Ascending aorta (tissue), 2 donors: ENCODE measurements around the gene PPL. TPM values are rescaled to one million over a fixed set of nuclear protein-coding genes. Genes with fewer than 3 reads are reported as not detected.

Experiments used
- DNase-seq, 2 donors: peaks; one replicate each; pipeline ENCODE4 v3.0.0-alpha.2; 2019; ENCODE audit warnings: low spot score in 2 of 2
- H3K27ac ChIP-seq, 2 donors: fragments of 200-600 bp; sonication (generic); one replicate each; pipeline ENCODE4 v1.5.1; 2016 to 2017; ENCODE audit warnings: mild to moderate bottlenecking in 1 of 2
- H3K27me3 ChIP-seq: fragments of 200-600 bp; sonication (generic); one replicate; pipeline ENCODE4 v1.5.1; 2017
- H3K36me3 ChIP-seq, 2 donors: fragments of 200-600 bp; sonication (generic); one replicate each; pipeline ENCODE4 v1.5.1; 2016
- H3K4me1 ChIP-seq, 2 donors: fragments of 200-600 bp; sonication (generic); one replicate each; pipeline ENCODE4 v1.5.1; 2016 to 2017; ENCODE audit warnings: mild to moderate bottlenecking in 1 of 2
- H3K4me3 ChIP-seq, 2 donors: fragments of 200-600 bp; sonication (generic); one replicate each; pipeline ENCODE4 v1.5.1; 2016 to 2017; ENCODE audit warnings: mild to moderate bottlenecking in 1 of 2
- H3K9me3 ChIP-seq, 2 donors: fragments of 200-600 bp; sonication (generic); one replicate each; pipeline ENCODE4 v1.5.1; 2016
- intact Hi-C: fragments of 100-400 bp; cut with DNase I; formaldehyde crosslinking; loops from one replicate; pipeline ENCODE4 v1.15.1; 2023
- total RNA-seq: library from RNA; depleted of rRNA; stranded (reverse); fragments of >200 nt; gene quantifications from one replicate; pipeline ENCODE4 v1.1.0, GENCODE V29; 2016
- TF ChIP-seq, protein P1 (sequence below), 3 experiments: fragments of 200-600 bp in 2 of 3; fragments of 450-650 bp in 1 of 3; sonication (generic) in 2 of 3; IDR thresholded peaks; one replicate each; pipeline ENCODE4 v1.5.1; 2016 to 2019; ENCODE audit warnings: antibody characterized with exemption in 3 of 3, mild to moderate bottlenecking in 1 of 3, moderate library complexity in 1 of 3

PPL gene
- total RNA-seq, 1 donor from 2014 or later, result 25.7 TPM

DNA sequence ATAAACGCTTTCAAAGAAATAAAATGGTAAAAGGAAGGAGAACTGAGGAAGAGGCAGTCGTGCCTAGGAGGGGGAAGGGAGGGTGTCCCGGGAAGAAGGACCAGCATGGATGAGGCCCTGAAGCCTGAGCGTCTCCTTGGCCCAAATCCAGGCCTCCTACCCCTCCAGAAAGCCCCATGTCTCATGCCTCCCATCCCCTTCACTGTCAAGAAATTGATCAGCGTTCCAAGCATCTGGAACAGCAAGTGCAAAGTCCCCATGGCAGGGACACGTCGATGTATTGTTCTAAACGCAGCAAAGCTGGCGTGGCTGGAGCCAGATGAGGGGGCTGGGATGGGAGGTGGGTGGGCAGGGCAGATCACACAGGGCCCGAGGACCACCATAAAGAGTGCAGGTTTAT, 43.7 kb upstream of the PPL start:
- intact Hi-C loops, result no loop called here
- Histone ChIP-seq H3K4me3 (no peak overlapping the region), H3K4me1 (no peaks in the 10 kb centered on the region), H3K9me3 (no peaks in the 10 kb centered on the region), H3K27me3 (no peaks in the 10 kb centered on the region), H3K27ac (no peak overlapping the region), H3K36me3 (no peaks in the 10 kb centered on the region)
- TF ChIP-seq, protein P1, sequence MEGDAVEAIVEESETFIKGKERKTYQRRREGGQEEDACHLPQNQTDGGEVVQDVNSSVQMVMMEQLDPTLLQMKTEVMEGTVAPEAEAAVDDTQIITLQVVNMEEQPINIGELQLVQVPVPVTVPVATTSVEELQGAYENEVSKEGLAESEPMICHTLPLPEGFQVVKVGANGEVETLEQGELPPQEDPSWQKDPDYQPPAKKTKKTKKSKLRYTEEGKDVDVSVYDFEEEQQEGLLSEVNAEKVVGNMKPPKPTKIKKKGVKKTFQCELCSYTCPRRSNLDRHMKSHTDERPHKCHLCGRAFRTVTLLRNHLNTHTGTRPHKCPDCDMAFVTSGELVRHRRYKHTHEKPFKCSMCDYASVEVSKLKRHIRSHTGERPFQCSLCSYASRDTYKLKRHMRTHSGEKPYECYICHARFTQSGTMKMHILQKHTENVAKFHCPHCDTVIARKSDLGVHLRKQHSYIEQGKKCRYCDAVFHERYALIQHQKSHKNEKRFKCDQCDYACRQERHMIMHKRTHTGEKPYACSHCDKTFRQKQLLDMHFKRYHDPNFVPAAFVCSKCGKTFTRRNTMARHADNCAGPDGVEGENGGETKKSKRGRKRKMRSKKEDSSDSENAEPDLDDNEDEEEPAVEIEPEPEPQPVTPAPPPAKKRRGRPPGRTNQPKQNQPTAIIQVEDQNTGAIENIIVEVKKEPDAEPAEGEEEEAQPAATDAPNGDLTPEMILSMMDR (IDR thresholded peaks at IDR 0.05), result no peak
- no peak for DNase-seq

DNA sequence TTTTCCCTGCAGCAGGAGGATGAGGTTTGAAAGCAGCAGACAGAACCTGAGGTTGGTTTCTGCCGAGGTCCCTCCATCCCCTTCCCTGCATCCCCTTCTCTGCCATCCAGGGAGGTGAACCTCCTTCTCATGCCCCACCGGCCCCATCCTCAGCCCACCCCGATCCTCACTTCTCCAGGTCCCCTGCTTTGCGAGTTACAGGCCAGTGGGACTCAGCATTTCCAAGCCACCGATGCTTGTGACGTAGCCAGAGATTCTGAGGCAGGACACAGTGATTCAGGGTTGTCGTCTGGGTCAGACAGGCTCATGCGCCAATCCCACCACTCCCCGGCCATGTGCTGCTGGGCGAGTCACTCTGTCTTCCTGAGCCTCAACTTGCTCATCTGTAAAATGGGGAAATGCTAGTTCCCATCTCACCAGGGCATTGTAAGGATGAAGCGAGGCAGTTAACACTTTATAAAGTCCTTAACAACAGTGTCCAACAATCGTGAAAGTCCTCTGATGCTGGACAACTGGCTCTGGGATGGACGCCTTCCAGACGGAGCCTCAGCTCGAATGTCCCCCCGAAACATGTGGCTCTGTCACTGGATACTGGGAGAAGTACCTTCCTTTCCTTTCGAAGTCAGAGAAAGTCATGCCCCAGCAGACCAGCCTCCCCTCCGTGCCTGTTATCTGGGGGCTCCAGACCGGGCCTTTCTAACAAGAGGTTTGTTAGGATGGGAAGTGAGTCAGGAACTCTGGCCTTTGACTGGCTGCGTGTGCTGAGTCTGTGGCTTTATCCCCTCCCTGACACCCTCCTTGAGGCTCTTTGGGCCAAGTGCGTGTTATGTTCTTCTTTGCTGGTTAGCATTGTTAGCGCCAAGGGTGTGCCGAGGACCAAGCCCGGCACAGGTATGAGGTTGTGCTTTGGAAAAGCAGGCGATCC, 43.0 kb upstream of the PPL start:
- Histone ChIP-seq H3K9me3 (no peaks in the 10 kb centered on the region), H3K4me1 (no peaks in the 10 kb centered on the region), H3K27me3 (no peaks in the 10 kb centered on the region), H3K4me3 (no peak overlapping the region), H3K36me3 (no peaks in the 10 kb centered on the region), H3K27ac (no peak overlapping the region)
- TF ChIP-seq, protein P1 (IDR thresholded peaks at IDR 0.05), result no peak
- no peak for DNase-seq
- intact Hi-C loops, result no loop called here

DNA sequence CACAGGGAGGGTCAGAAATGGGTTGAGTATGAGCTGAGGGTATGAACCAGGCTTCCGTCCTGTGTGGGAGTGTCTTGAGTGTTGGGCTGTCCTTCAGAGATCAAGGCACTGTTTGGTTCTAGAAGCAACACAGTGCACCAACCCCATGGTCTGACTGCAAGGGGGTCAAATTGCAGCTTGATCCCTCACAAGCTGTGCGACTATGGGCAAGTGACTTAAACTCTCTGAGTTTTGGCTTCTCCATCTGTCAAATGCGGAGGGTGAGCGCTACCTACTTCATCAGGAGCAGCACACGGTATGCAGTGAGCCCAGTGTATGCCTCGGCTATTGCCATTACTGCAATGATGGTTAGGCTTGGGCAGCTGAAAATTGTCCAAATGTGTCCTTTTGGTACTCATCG, 42.2 kb upstream of the PPL start:
- intact Hi-C loops, result no loop called here
- H3K4me3 ChIP-seq, result no peak overlapping the region
- no peaks in the 10 kb centered on the region for H3K9me3 ChIP-seq
- H3K27ac ChIP-seq, result no peak overlapping the region
- DNase-seq, result no peak
- TF ChIP-seq, protein P1 (IDR thresholded peaks at IDR 0.05), result no peak
- H3K4me1 ChIP-seq, result no peaks in the 10 kb centered on the region
- no peaks in the 10 kb centered on the region for H3K36me3 ChIP-seq
- H3K27me3 ChIP-seq, result no peaks in the 10 kb centered on the region

DNA sequence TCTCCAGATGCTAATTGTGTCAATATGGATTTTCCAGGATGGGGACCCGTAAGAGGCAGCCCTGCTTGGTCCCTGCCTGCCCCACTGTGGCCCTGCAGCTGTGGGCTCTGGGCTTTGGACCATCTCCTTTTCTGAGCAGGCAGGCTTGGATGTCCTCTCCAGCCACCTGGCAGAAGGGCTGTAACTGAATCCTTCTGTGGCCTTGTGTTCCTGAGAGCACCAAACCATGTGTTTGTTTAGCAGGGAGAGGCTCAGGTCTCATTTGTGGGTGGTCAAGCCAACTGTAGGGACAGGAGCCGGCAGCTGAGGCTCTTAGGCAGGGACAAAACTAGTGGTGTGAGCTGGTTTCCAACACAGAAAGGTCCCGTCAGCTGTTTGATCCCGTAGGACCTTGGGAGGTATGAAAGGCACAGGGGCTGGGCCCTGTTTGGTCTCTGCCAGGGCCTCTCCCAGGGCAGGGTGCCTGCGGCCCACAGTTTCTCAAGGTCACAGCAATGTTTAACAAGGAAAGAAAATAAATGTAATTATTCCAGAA, 39.7 kb upstream of the PPL start:
- H3K4me1 ChIP-seq, result no peaks in the 10 kb centered on the region
- H3K27me3 ChIP-seq, result no peaks in the 10 kb centered on the region
- no peaks in the 10 kb centered on the region for H3K36me3 ChIP-seq
- DNase-seq, result no peak
- TF ChIP-seq, protein P1 (IDR thresholded peaks at IDR 0.05), result no peak
- no peaks in the 10 kb centered on the region for H3K9me3 ChIP-seq
- intact Hi-C loops, result no loop called here
- no peak overlapping the region for H3K4me3 ChIP-seq
- H3K27ac ChIP-seq, result no peak overlapping the region

DNA sequence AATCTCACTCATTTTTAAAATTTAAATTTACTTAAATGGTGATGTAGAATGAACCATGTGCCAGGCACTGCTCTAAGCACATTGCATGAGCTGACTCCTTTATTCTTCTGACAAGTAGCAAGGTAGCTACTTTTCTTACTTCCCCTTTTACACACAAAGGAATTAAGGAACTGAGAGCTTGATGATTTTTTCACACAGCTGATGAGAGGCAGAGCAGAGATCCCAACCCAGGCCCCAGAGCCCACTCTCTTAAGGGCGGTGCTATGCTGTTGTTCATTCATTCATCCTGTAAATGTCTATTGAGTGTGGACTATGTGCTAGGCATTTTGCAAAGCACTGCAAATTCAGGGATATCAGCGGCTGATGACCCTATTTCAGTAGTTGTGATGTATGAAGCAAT, 39.1 kb upstream of the PPL start:
- intact Hi-C loops, result no loop called here
- DNase-seq, result no peak
- no peak overlapping the region for H3K4me3 ChIP-seq
- TF ChIP-seq, protein P1 (IDR thresholded peaks at IDR 0.05), result no peak
- no peaks in the 10 kb centered on the region for H3K36me3 ChIP-seq
- no peaks in the 10 kb centered on the region for H3K9me3 ChIP-seq
- no peaks in the 10 kb centered on the region for H3K4me1 ChIP-seq
- H3K27ac ChIP-seq, result no peak overlapping the region
- no peaks in the 10 kb centered on the region for H3K27me3 ChIP-seq
